Mucosa of descending colon (tissue), 3 donors: ENCODE results near the gene CTNNBIP1. TPM values are rescaled to one million over a fixed set of nuclear protein-coding genes. Genes with fewer than 3 reads are reported as not detected.
A peak's percentile ranks its signal among the peaks of the same experiment; 100 is the strongest.

Experiments used
- ATAC-seq: fragments of 200-7000 bp; cut with Tn5 transposase; one replicate; pipeline ENCODE4 v1.9.1; 2020; ENCODE audit warnings: mild to moderate bottlenecking, moderate library complexity
- DNase-seq, 3 donors: peaks; one replicate each; pipeline ENCODE4 v3.0.0-alpha.2; 2020
- H3K36me3 ChIP-seq: fragments of 200-600 bp; one replicate; pipeline ENCODE4 v1.8.0; 2021; ENCODE audit warnings: low read depth, mild to moderate bottlenecking
- H3K4me1 ChIP-seq: fragments of 200-600 bp; one replicate; pipeline ENCODE4 v1.8.0; 2021; ENCODE audit warnings: low read depth, mild to moderate bottlenecking
- H3K4me3 ChIP-seq: fragments of 200-600 bp; one replicate; pipeline ENCODE4 v1.8.0; 2021; ENCODE audit warnings: mild to moderate bottlenecking
- H3K9me3 ChIP-seq: fragments of 200-600 bp; one replicate; pipeline ENCODE4 v1.8.0; 2021; ENCODE audit warnings: mild to moderate bottlenecking
- CTCF ChIP-seq: fragments of 200-600 bp; IDR thresholded peaks from one replicate; pipeline ENCODE4 v1.8.0; 2022; ENCODE audit warnings: antibody characterized with exemption, mild to moderate bottlenecking
- intact Hi-C, 2 donors: fragments of 100-400 bp; cut with DNase I in 1 of 2; cut with micrococcal nuclease in 1 of 2; formaldehyde crosslinking; loops; one replicate each; pipeline versions ENCODE4 v1.11.0 to v1.11.1; 2022; cut with DNase I, micrococcal nuclease
- total RNA-seq, 3 donors: library from RNA; stranded (reverse); fragmentation: NEBNext Ultra II Directional in 2 of 3; extraction: Animal tissue kit (Norgen Biotek cat#: 25700) in 2 of 3; gene quantifications; one replicate each; pipeline versions ENCODE4 v1.2.1 to v1.2.4, GENCODE V29; 2021 to 2023
- donor health status: DM: no; HTN: no; CAD: no; lungs with moderate emphysema.
- donor health status: DM: no; HTN: no; CAD: no.
- donor health status: DM: no; HTN: yes; CAD: no.

CTNNBIP1 gene
- total RNA-seq, 3 donors from 2014 or later: 20.0 to 24.4 (median 23.3) TPM

GRCh38 chr1:9836632-9836960, 73.5 kb downstream of the CTNNBIP1 start:
- Histone ChIP-seq H3K36me3 (no peaks in the 10 kb centered on the region), H3K4me1 (peaks cover 20% of the 10 kb centered on the region), H3K4me3 (no peak overlapping the region), H3K9me3 (no peaks in the 10 kb centered on the region)
- TF ChIP-seq CTCF: no peak
- no peak for ATAC-seq
- DNase-seq: peak in 1 of 3 donors; percentile 34
- intact Hi-C loops: no loop called here

- H3K4me3 ChIP-seq: no peak overlapping the region
- peaks cover 20% of the 10 kb centered on the region for H3K4me1 ChIP-seq
- intact Hi-C loops: no loop called here
- no peaks in the 10 kb centered on the region for H3K9me3 ChIP-seq
- ATAC-seq: peak; percentile 77
- TF ChIP-seq CTCF: no peak
- DNase-seq: peak; percentile 56 to 75 (median 70)
- H3K36me3 ChIP-seq: no peaks in the 10 kb centered on the region
Observed at GRCh38 chr1:9835758-9836631, 74.1 kb downstream of the CTNNBIP1 start.

GRCh38 chr1:9835404-9835757, 74.7 kb downstream of the CTNNBIP1 start:
- Histone ChIP-seq H3K4me3 (no peak overlapping the region), H3K4me1 (peaks cover 20% of the 10 kb centered on the region), H3K36me3 (no peaks in the 10 kb centered on the region), H3K9me3 (no peaks in the 10 kb centered on the region)
- DNase-seq: peak in 2 of 3 donors; percentile 52 to 53
- TF ChIP-seq CTCF: no peak
- peak; percentile 14 for ATAC-seq
- intact Hi-C loops: no loop called here

GRCh38 chr1:9833632-9834031, 76.4 kb downstream of the CTNNBIP1 start:
- no peaks in the 10 kb centered on the region for H3K9me3 ChIP-seq
- DNase-seq (no peak), ATAC-seq (no peak)
- no peak overlapping the region for H3K4me3 ChIP-seq
- intact Hi-C loops: no loop called here
- peaks cover 8% of the 10 kb centered on the region for H3K4me1 ChIP-seq
- TF ChIP-seq CTCF: no peak
- H3K36me3 ChIP-seq: no peaks in the 10 kb centered on the region

GRCh38 chr1:9827558-9828185, 82.4 kb downstream of the CTNNBIP1 start:
- H3K4me1 ChIP-seq: peaks cover 17% of the 10 kb centered on the region
- no peak for TF ChIP-seq CTCF
- DNase-seq (peak; percentile 30 to 56 (median 40)), ATAC-seq (no peak)
- H3K36me3 ChIP-seq: no peaks in the 10 kb centered on the region
- no peaks in the 10 kb centered on the region for H3K9me3 ChIP-seq
- intact Hi-C loops: no loop called here
- H3K4me3 ChIP-seq: no peak overlapping the region
